Thoracic aorta (tissue), 2 donors: Measurements from ENCODE around the gene HS6ST3. TPM values are rescaled to one million over a fixed set of nuclear protein-coding genes. Genes with fewer than 3 reads are reported as not detected.

Experiments used
- ATAC-seq: fragments of 150-250 bp; one replicate; pipeline ENCODE4 v1.8.0; 2017; ENCODE audit warnings: low read depth; ENCODE audit not compliant: insufficient number of reproducible peaks, low FRiP score
- DNase-seq: peaks from one replicate; pipeline ENCODE4 v3.0.0-alpha.2; 2020; ENCODE audit warnings: low spot score
- H3K27ac ChIP-seq, 2 donors: fragments of 200-600 bp; sonication (generic); 1 replicate in 1 of 2; 2 replicates in 1 of 2; pipeline ENCODE4 v1.5.1; 2016; ENCODE audit warnings: mild to moderate bottlenecking in 2 of 2, moderate library complexity in 2 of 2
- H3K27me3 ChIP-seq: fragments of 200-600 bp; sonication (generic); replicated peaks from 2 replicates; pipeline ENCODE4 v1.6.0; 2016; ENCODE audit warnings: mild to moderate bottlenecking; ENCODE audit not compliant: insufficient read depth
- H3K36me3 ChIP-seq: fragments of 200-600 bp; sonication (generic); one replicate; pipeline ENCODE4 v1.5.1; 2016
- H3K4me1 ChIP-seq, 2 donors: fragments of 200-600 bp; sonication (generic); 1 replicate in 1 of 2; 2 replicates in 1 of 2; pipeline versions ENCODE4 v1.5.1 to v1.6.0; 2016; ENCODE audit warnings: low read depth in 2 of 2, mild to moderate bottlenecking in 1 of 2; ENCODE audit not compliant: control insufficient read depth in 1 of 2
- H3K4me3 ChIP-seq: fragments of 200-600 bp; sonication (generic); 2 replicates; pipeline ENCODE4 v1.5.1; 2016; ENCODE audit warnings: mild to moderate bottlenecking
- H3K9me3 ChIP-seq: fragments of 200-600 bp; sonication (generic); 2 replicates; pipeline ENCODE4 v1.5.1; 2016
- CTCF ChIP-seq: fragments of 200-600 bp; sonication (generic); IDR thresholded peaks from one replicate; pipeline ENCODE4 v1.5.1; 2019; ENCODE audit warnings: antibody characterized with exemption
- total RNA-seq, 2 donors: library from RNA; depleted of rRNA; stranded (reverse); fragments of >200 nt; gene quantifications; one replicate each; pipeline versions ENCODE4 v1.1.0 to v1.2.3, GENCODE V29; 2016

HS6ST3 gene
- total RNA-seq, 2 donors from 2014 or later, result 1.1 to 1.8 TPM

GRCh38 chr13:96373597-96373996 is 283.7 kb downstream of the HS6ST3 start:
- H3K9me3 ChIP-seq, result no peaks in the 10 kb centered on the region
- no peak overlapping the region for H3K27ac ChIP-seq
- DNase-seq (no peak), ATAC-seq (no peak)
- TF ChIP-seq CTCF, result no peak
- H3K36me3 ChIP-seq, result no peaks in the 10 kb centered on the region
- H3K4me3 ChIP-seq, result no peak overlapping the region
- no peaks in the 10 kb centered on the region for H3K4me1 ChIP-seq
- H3K27me3 ChIP-seq, result no peaks in the 10 kb centered on the region

- Histone ChIP-seq H3K4me3 (no peak overlapping the region), H3K36me3 (no peaks in the 10 kb centered on the region), H3K27me3 (no peaks in the 10 kb centered on the region), H3K9me3 (no peaks in the 10 kb centered on the region), H3K27ac (no peak overlapping the region), H3K4me1 (no peaks in the 10 kb centered on the region)
- no peak for DNase-seq
- no peak for TF ChIP-seq CTCF
- ATAC-seq, result no peak
These were observed 287.9 kb downstream of the HS6ST3 start for GRCh38 chr13:96377835-96378234.

- Histone ChIP-seq H3K4me3 (no peak overlapping the region), H3K27me3 (no peaks in the 10 kb centered on the region), H3K4me1 (no peaks in the 10 kb centered on the region), H3K27ac (no peak overlapping the region), H3K36me3 (no peaks in the 10 kb centered on the region), H3K9me3 (no peaks in the 10 kb centered on the region)
- TF ChIP-seq CTCF, result no peak
- no peak for ATAC-seq
- no peak for DNase-seq
These were observed 290.1 kb downstream of the HS6ST3 start for GRCh38 chr13:96379967-96380366.

- Histone ChIP-seq H3K27ac (no peak overlapping the region), H3K27me3 (no peaks in the 10 kb centered on the region), H3K36me3 (no peaks in the 10 kb centered on the region), H3K4me3 (no peak overlapping the region), H3K9me3 (no peaks in the 10 kb centered on the region), H3K4me1 (no peaks in the 10 kb centered on the region)
- ATAC-seq (no peak), DNase-seq (no peak)
- no peak for TF ChIP-seq CTCF
These were observed 291.8 kb downstream of the HS6ST3 start for GRCh38 chr13:96381681-96382080.

GRCh38 chr13:96388598-96388997 is 298.7 kb downstream of the HS6ST3 start:
- H3K36me3 ChIP-seq, result no peaks in the 10 kb centered on the region
- DNase-seq (no peak), ATAC-seq (no peak)
- no peak for TF ChIP-seq CTCF
- no peaks in the 10 kb centered on the region for H3K4me1 ChIP-seq
- no peak overlapping the region for H3K27ac ChIP-seq
- no peaks in the 10 kb centered on the region for H3K27me3 ChIP-seq
- no peaks in the 10 kb centered on the region for H3K9me3 ChIP-seq
- no peak overlapping the region for H3K4me3 ChIP-seq
